Endothelial cell of umbilical vein (primary cell): Measurements from ENCODE around the gene RNPEPL1. TPM values are rescaled to one million over a fixed set of nuclear protein-coding genes. Genes with fewer than 3 reads are reported as not detected.

Experiments
- BruUV-seq: library from RNA; stranded (reverse); fragments of 400-500 nt; replicated peaks from 2 replicates; lab custom pipeline; 2021; lab: Mats Ljungman, UMichigan
- CTCF ChIA-PET: fragments of 300-600, 350-600 bp; sonication (Branson Sonifier 250); formaldehyde crosslinking; loops from one replicate; lab custom pipeline; 2021; ENCODE audit warnings: antibody characterized with exemption, inconsistent platforms; lab: Charles Lee
- POLR2A ChIA-PET: fragments of 300-600, 350-600 bp; sonication (Branson Sonifier 250); formaldehyde crosslinking; loops from one replicate; lab custom pipeline; 2021; ENCODE audit warnings: antibody characterized with exemption, inconsistent platforms; lab: Charles Lee
- DNase-seq: peaks from one replicate; pipeline ENCODE4 v3.0.0-alpha.2; 2011; ENCODE audit warnings: low read depth, low spot score
- FAIRE-seq: peaks from 2 replicates; lab custom pipeline; 2011; peaks lifted over from hg19 to GRCh38; lab: Jason Lieb, UNC
- H2AFZ ChIP-seq: 2 replicates; pipeline ENCODE4 v1.6.0; 2012; ENCODE audit warnings: low read depth, low read length, control low read depth, inconsistent platforms
- H3K27ac ChIP-seq: 2 replicates; pipeline ENCODE4 v1.5.1; 2011; ENCODE audit warnings: low read depth, mild to moderate bottlenecking, control low read depth, low read length, moderate library complexity; ENCODE audit not compliant: insufficient read depth
- H3K27me3 ChIP-seq, 2 experiments: 2 replicates each; pipeline versions ENCODE4 v1.6.0 to v1.6.1; 2011; ENCODE audit warnings: low read length in 2 of 2, mixed read lengths in 1 of 2; ENCODE audit not compliant: control insufficient read depth in 2 of 2, insufficient read depth in 2 of 2
- H3K36me3 ChIP-seq, 2 experiments: 2 replicates in 1 of 2; 3 replicates in 1 of 2; pipeline ENCODE4 v1.5.1; 2011; ENCODE audit warnings: low read length in 2 of 2, mild to moderate bottlenecking in 1 of 2, moderate library complexity in 1 of 2; ENCODE audit not compliant: control insufficient read depth in 2 of 2, insufficient read depth in 2 of 2; ENCODE audit errors: extremely low read depth in 1 of 2
- H3K4me1 ChIP-seq: 3 replicates; pipeline ENCODE4 v1.5.1; 2011; ENCODE audit warnings: mild to moderate bottlenecking, low read length; ENCODE audit not compliant: control insufficient read depth, insufficient read depth; ENCODE audit errors: extremely low read depth
- H3K4me2 ChIP-seq: 2 replicates; pipeline ENCODE4 v1.6.1; 2011; ENCODE audit warnings: low read length, control low read depth, mixed read lengths; ENCODE audit not compliant: insufficient read depth
- H3K4me3 ChIP-seq, 3 experiments: fragments of 200-600 bp in 1 of 3; sonication (generic), shearing (Covaris generic) in 1 of 3; replicated peaks in 1 of 3; 2 replicates each; pipeline ENCODE4 v1.5.1; 2011 to 2016; ENCODE audit warnings: control low read depth in 3 of 3, low read length in 3 of 3, mild to moderate bottlenecking in 2 of 3, inconsistent platforms in 1 of 3, low read depth in 1 of 3, moderate library complexity in 1 of 3; ENCODE audit not compliant: insufficient read depth in 1 of 3
- H3K79me2 ChIP-seq: 2 replicates; pipeline ENCODE4 v1.6.0; 2012; ENCODE audit warnings: low read length, inconsistent platforms; ENCODE audit not compliant: control insufficient read depth, insufficient read depth
- H3K9ac ChIP-seq: replicated peaks from 2 replicates; pipeline ENCODE3; 2011; ENCODE audit warnings: low read length, control low read depth; ENCODE audit not compliant: insufficient read depth; ENCODE audit errors: extremely low read depth
- H3K9me1 ChIP-seq: replicated peaks from 3 replicates; pipeline ENCODE4 v1.6.0; 2011; ENCODE audit warnings: mild to moderate bottlenecking, low read length; ENCODE audit not compliant: control insufficient read depth, insufficient read depth; ENCODE audit errors: extremely low read depth
- H3K9me3 ChIP-seq: replicated peaks from 2 replicates; pipeline ENCODE4 v1.5.1; 2012; ENCODE audit warnings: low read length, inconsistent platforms; ENCODE audit not compliant: control insufficient read depth, insufficient read depth
- H4K20me1 ChIP-seq: replicated peaks from 2 replicates; pipeline ENCODE3; 2011; ENCODE audit warnings: mild to moderate bottlenecking, low read length; ENCODE audit not compliant: control insufficient read depth, insufficient read depth; ENCODE audit errors: extremely low read depth
- CTCF ChIP-seq, 2 donors: IDR thresholded peaks; 1 replicate in 1 of 2; 2 replicates in 1 of 2; pipeline ENCODE4 v1.5.1; 2011; ENCODE audit warnings: low read length in 2 of 2, mild to moderate bottlenecking in 2 of 2, moderate library complexity in 2 of 2, control low read depth in 1 of 2, inconsistent platforms in 1 of 2, low read depth in 1 of 2; ENCODE audit not compliant: insufficient read depth in 1 of 2; ENCODE audit errors: extremely low read depth in 1 of 2
- EZH2 ChIP-seq: IDR thresholded peaks from 2 replicates; pipeline ENCODE4 v1.6.1; 2012; ENCODE audit warnings: borderline replicate concordance, low read depth, mild to moderate bottlenecking, moderate library complexity, low read length, inconsistent platforms; ENCODE audit not compliant: severe bottlenecking
- FOS ChIP-seq: IDR thresholded peaks from 2 replicates; pipeline ENCODE4 v1.6.1; 2011; ENCODE audit warnings: mild to moderate bottlenecking, low read length, moderate library complexity, borderline replicate concordance; ENCODE audit not compliant: insufficient read depth
- GATA2 ChIP-seq: IDR thresholded peaks from 2 replicates; pipeline ENCODE4 v1.7.0; 2011; ENCODE audit warnings: low read depth, mild to moderate bottlenecking, moderate library complexity, mixed read lengths, low read length; ENCODE audit not compliant: insufficient read length, insufficient read depth
- JUN ChIP-seq: IDR thresholded peaks from 2 replicates; pipeline ENCODE4 v1.6.1; 2011; ENCODE audit warnings: borderline replicate concordance, low read depth; ENCODE audit not compliant: insufficient read length, insufficient read depth
- MAX ChIP-seq: IDR thresholded peaks from 2 replicates; pipeline ENCODE4 v1.6.1; 2011; ENCODE audit not compliant: insufficient read depth, insufficient read length
- MYC ChIP-seq: IDR thresholded peaks from one replicate; pipeline ENCODE4 v1.6.1; 2011; ENCODE audit warnings: mild to moderate bottlenecking, low read depth, low read length
- POLR2A ChIP-seq: IDR thresholded peaks from 2 replicates; pipeline ENCODE4 v1.6.1; 2012; ENCODE audit warnings: low read depth, mild to moderate bottlenecking, control low read depth, low read length
- POLR2AphosphoS5 ChIP-seq: IDR thresholded peaks from 2 replicates; pipeline ENCODE4 v1.6.1; 2012; ENCODE audit warnings: low read depth, mild to moderate bottlenecking, control low read depth, low read length, moderate library complexity; ENCODE audit not compliant: insufficient read depth
- dilution Hi-C: fragments of 300-500 bp; cut with MboI; formaldehyde crosslinking; loops from one replicate; pipeline ENCODE4 v1.15.0; 2019; ENCODE audit warnings: low sequenced_read_pairs; ENCODE audit not compliant: extremely low pct_ligation_motif_present
- intact Hi-C: fragments of 100-400 bp; cut with micrococcal nuclease; formaldehyde crosslinking; loops from one replicate; pipeline ENCODE4 v1.10.0; 2022
- polyA plus RNA-seq, 4 experiments: library from polyadenylated mRNA; depleted of rRNA in 3 of 4; stranded (reverse) in 3 of 4; unstranded in 1 of 4; fragments of >200 nt; gene quantifications; 2 replicates each; pipeline versions ENCODE4 v1.2.1 to v1.2.3, GENCODE V29; 2011 to 2012; ENCODE audit warnings: missing spikeins in 1 of 4
- total RNA-seq: library from RNA; stranded (reverse); gene quantifications from 2 replicates; pipeline ENCODE4 v1.2.3, GENCODE V29; 2021

RNPEPL1 gene
- total and polyA plus RNA-seq, 2 donors (not counting 3 experiments of a cell fraction or from before 2014, with no cell fraction given): 35.8 to 67.1 TPM

GRCh38 chr2:240563951-240564560 lies 4.2 kb upstream of the RNPEPL1 start:
- FAIRE-seq (no peak), DNase-seq (no peak)
- no peaks in the 10 kb centered on the region for H3K36me3 ChIP-seq
- no peak overlapping the region for H2AFZ ChIP-seq
- H3K4me1 ChIP-seq: peaks cover 47% of the 10 kb centered on the region
- H3K9me3 ChIP-seq: no peaks in the 10 kb centered on the region
- no peak overlapping the region for H3K4me3 ChIP-seq
- no TSS peak for BruUV-seq
- no peak overlapping the region for H3K27ac ChIP-seq
- no peaks in the 10 kb centered on the region for H3K9me1 ChIP-seq
- CTCF ChIA-PET: interaction anchor here (0.7 kb wide), 1 partner anchor 22 kb away, joined by 4 read pairs; the partner anchor contains the start of gene CAPN10
- no peaks in the 10 kb centered on the region for H3K27me3 ChIP-seq
- dilution Hi-C loops (no loop called here), intact Hi-C loops (loop anchor here (5.0 to 10.0 kb wide), 3 partner anchors 431 to 753 kb away; partner anchors contain the start of genes HDLBP, SEPTIN2 and SNED1)
- TF ChIP-seq CTCF (IDR thresholded peaks at IDR 0.05; ENCODE audit: extremely low read depth in 1 of 2, insufficient read depth in 1 of 2, low read depth in 1 of 2, low read length in 2 of 2) (no peak), FOS (no peak), MYC (no peak), EZH2 (no peak), GATA2 (no peak), POLR2A (no peak), JUN (no peak), POLR2AphosphoS5 (no peak), MAX (no peak)
- H3K9ac ChIP-seq: no peak overlapping the region
- H3K79me2 ChIP-seq: peaks cover 9% of the 10 kb centered on the region
- H3K4me2 ChIP-seq: no peak overlapping the region
- H4K20me1 ChIP-seq: no peaks in the 10 kb centered on the region
- POLR2A ChIA-PET: no interaction called here
